ES-I3 (cell line): ENCODE data around the gene RNGTT.
"Not testable (repeated sequence)": the region's sequence is repeated elsewhere in the genome, so short reads cannot be mapped to it uniquely, and the experiment has no call there.

Source experiments
- H3K36me3 ChIP-seq: 2 replicates; pipeline ENCODE4 v1.6.1; 2013; ENCODE audit warnings: mild to moderate bottlenecking, low read length, control low read depth, moderate library complexity; ENCODE audit not compliant: insufficient read depth
- H3K4me1 ChIP-seq: 2 replicates; pipeline ENCODE4 v1.6.1; 2013; ENCODE audit warnings: mild to moderate bottlenecking, control low read depth, low read length; ENCODE audit not compliant: insufficient read depth
- H3K9ac ChIP-seq: 2 replicates; pipeline ENCODE4 v1.6.1; 2013; ENCODE audit warnings: low read depth, mild to moderate bottlenecking, low read length, moderate library complexity
- H3K9me3 ChIP-seq: 2 replicates; pipeline ENCODE4 v1.6.1; 2013; ENCODE audit warnings: mild to moderate bottlenecking, low read length, moderate library complexity; ENCODE audit not compliant: control insufficient read depth, insufficient read depth

RNGTT gene

DNA sequence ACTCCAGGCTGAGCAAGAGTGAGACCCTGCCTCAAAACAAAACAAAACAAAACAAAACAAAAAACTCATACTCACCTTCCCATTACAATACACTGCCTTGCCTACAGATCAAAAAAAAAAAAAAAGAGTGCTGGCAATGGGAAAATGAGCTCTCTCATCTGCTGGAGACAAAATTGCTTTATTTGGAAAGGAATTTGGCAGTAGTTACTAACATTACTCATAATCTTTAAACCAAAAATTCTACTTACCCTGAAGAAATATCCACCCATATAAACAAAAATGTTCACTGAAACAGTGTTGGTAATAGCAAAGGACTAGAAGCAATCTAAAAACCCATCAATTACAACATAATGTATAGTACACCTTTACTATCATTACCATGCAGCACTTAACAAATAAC, 120.4 kb downstream of the RNGTT start:
- Histone ChIP-seq H3K4me1 (no peaks in the 10 kb centered on the region), H3K9ac (no peak overlapping the region), H3K36me3 (no peaks in the 10 kb centered on the region), H3K9me3 (no peaks in the 10 kb centered on the region)

DNA sequence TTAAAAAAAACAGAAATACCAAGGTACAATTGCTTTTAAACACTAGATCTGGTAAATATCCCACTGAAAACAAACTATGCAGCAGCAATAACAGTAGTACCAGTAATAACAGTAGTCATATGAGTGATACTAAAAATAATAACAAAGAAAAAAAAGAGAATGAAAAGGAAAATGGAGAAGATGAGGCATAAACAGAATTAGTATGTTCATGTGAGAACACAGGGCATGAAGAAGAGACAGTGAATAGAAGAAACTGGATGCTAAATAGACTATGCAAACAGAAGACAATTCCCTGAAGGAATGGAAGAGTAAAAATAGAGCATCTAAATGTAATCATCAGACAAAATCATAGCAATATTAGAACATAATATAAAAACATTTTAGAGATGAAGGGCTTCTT, 121.1 kb downstream of the RNGTT start:
- H3K9ac ChIP-seq: no peak overlapping the region
- no peaks in the 10 kb centered on the region for H3K4me1 ChIP-seq
- no peaks in the 10 kb centered on the region for H3K9me3 ChIP-seq
- no peaks in the 10 kb centered on the region for H3K36me3 ChIP-seq

DNA sequence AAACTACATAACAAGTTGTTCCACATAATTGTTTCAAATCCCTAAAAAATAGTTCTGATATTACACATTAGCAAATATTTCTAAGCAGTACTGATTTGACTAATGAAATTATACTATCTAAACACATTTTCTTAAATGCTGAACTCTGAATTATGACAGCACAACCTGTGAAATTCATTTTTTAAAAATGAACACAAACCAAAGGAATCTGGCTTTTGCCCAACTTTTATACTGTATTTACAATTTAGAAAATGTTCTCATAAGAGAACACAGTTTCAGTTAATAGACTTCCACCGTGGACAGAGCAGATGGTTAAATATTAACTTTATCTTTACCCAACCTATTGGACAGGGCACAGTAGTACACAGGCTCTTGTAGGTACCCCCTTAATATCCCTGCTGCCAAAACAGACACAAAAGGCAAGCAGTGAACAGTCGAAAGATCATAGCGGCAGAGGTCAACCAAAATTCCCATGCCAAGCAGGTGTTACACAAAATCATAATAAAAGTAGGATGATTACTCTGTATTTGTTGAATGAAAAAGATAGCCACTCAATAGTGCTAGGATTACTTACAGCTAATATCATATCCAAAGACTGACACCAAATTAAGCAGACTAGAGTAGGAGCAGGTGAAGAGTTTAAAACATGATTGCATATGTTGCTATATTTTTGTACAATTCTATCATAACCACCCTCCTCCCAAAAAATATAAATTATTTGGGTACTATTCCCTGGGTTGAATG, 122.5 kb downstream of the RNGTT start:
- Histone ChIP-seq H3K9me3 (peaks cover 2% of the 10 kb centered on the region; the same call in 1 of the 2 replicates), H3K36me3 (no peaks in the 10 kb centered on the region), H3K4me1 (no peaks in the 10 kb centered on the region), H3K9ac (no peak overlapping the region)

DNA sequence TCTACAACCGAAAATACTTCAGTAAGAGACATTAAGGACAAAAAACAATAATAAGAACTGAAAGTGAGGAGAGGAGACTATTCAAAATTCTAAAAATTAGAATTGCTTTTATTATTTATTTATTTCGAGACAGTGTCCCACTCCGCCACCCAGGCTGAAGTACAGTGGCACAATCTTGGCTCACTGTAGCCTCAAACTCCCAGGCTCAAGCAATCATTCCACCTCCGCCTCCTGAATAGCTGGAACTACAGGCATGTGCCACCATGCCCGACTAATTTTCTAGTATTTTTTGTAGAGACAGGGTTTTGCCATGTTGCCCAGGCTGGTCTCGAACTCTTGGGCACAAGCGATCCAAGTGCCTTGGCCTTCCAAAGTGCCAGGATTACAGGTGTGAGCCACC, 123.1 kb downstream of the RNGTT start:
- H3K9ac ChIP-seq: no peak overlapping the region
- H3K9me3 ChIP-seq: peaks cover 2% of the 10 kb centered on the region; the same call in 1 of the 2 replicates
- no peaks in the 10 kb centered on the region for H3K4me1 ChIP-seq
- H3K36me3 ChIP-seq: no peaks in the 10 kb centered on the region

DNA sequence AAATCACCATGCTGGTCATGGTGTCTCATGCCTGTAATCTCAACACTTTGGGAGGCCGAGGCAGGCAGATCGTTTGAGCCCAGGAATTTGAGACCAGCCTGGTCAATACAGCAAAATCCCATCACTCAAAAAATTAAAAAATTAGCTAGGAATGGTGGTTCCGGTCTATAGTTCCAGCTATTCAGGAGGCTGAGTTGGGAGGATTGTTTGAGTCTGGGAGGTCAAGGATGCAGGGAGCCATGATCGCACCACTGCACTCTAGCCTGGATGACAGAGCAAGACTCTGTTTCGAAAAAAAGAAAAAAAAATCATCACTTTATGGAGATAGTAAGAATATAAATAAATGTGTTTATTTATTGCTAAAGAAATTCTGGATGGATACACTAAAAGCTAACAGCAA, 124.1 kb downstream of the RNGTT start:
- Histone ChIP-seq H3K9ac (no peak overlapping the region), H3K36me3 (no peaks in the 10 kb centered on the region), H3K4me1 (no peaks in the 10 kb centered on the region), H3K9me3 (peaks cover 2% of the 10 kb centered on the region; the same call in 1 of the 2 replicates)

DNA sequence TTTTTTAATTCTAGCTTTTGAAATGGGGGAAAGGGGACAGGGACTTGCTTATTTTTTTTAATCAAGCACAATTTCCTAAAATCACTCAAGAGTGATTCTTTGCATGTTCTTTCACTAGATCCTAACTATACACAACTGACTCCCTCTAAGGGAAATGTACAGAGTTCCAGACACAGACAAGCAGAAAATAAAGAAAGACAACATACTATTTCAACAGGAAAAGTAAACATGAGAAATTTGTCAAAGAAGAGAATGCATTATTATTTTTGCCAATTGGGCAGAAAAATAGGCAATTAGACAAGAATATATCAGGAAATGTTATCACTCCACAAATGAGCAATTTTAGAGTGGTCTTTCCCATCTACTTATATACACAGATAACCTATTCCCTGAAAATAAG, 128.2 kb downstream of the RNGTT start:
- H3K4me1 ChIP-seq: no peaks in the 10 kb centered on the region
- H3K9me3 ChIP-seq: peaks cover 2% of the 10 kb centered on the region; the same call in 1 of the 2 replicates
- no peak overlapping the region for H3K9ac ChIP-seq
- H3K36me3 ChIP-seq: no peaks in the 10 kb centered on the region

DNA sequence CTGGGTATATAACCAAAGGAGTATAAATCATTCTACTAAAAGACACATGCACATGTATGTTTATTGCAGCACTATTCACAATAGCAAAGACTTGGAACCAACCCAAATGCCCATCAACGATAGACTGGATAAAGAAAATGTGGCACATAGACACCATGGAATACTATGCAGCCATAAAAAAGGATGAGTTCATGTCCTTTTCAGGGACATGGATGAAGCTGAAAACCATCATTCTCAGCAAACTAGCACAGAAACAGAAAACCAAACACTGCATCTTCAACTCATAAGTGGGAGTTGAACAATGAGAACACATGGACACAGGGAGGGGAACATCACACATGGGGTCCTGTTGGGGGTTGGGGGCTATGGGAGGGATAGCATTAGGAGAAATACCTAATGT, 130.3 kb downstream of the RNGTT start:
- H3K9me3 ChIP-seq, H3K9ac ChIP-seq, H3K36me3 ChIP-seq, H3K4me1 ChIP-seq: not testable (repeated sequence)

DNA sequence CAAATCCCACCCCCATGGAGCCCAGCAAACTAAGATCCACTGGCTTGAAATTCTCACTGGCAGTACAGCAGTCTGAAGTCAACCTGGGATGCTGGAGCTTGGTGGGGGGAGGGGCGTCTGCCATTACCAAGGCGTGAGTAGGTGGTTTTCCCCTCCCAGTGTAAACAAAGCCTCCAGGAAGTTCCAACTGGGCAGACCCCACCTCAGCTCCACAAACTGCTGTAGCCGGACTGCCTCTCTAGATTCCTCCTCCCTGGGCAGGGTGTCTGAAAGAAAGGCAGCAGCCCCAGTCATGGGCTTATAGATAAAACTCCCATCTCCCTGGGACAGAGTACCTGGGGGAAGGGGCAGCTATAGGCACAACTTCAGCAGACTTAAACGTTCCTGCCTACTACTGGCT, 135.8 kb downstream of the RNGTT start:
- not testable (repeated sequence) for H3K9ac ChIP-seq, H3K36me3 ChIP-seq, H3K4me1 ChIP-seq, H3K9me3 ChIP-seq

DNA sequence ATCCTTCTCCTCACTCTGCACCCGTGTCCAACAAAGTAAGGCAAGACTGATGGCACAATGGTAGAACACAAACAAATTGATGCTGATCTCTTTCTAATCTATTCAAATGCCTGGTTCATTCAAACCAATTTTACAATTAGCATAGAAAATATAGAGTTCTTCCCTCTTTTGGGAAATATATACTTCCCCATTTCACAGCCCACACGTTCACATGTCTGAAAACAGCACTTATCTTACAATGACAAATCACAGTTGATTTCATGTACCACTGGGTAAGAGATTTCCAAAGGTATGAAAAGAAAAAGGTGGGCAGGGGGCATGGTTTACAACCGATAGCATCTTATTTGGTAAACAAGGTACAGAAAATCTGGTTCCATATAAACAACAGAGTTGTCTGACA, 137.6 kb downstream of the RNGTT start:
- no peak overlapping the region for H3K9ac ChIP-seq
- H3K4me1 ChIP-seq: 0 out of 2 replicates have a peak, but pooled peaks cover 5% of the 10 kb centered on the region
- H3K36me3 ChIP-seq: no peaks in the 10 kb centered on the region
- no peaks in the 10 kb centered on the region; the same call in 1 of the 2 replicates for H3K9me3 ChIP-seq

DNA sequence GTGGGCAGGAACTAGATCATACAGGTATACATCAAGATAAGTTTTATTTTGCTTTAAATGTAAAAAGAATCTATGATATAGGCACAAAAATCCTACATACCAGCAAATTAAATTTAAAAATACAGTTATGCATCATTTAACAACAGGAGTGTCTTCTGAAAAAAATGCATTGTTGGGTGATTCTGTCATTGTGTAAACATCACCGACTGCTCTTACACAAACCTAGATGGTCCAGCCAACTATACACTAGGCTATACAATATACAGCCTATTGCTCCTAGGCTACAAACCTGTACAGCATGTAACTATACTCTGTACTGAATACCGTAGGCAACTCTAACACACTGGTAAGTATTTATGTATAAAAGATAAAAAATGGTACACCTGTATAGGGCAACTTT, 139.4 kb downstream of the RNGTT start:
- Histone ChIP-seq H3K36me3 (no peaks in the 10 kb centered on the region), H3K9me3 (no peaks in the 10 kb centered on the region), H3K4me1 (0 out of 2 replicates have a peak, but pooled peaks cover 5% of the 10 kb centered on the region), H3K9ac (no peak overlapping the region)

DNA sequence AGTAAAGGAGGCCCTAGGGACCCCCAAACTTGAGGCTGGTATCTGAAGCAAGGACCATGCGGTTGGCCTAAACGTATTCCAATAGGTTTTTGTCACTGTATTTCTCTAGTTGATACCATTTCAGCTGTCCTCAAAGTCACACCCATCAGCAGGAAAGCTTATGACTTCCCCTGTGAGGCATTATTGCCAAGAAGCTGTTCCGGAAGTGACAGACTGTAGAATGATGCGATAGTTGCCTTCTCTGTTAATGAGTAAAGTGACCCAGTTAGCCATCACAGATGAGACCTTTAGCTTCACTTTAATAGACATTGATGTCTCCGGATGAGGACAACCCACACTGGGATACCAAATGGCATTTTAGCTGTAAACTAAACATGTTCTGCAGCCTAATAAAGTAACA, 147.9 kb downstream of the RNGTT start:
- no peaks in the 10 kb centered on the region for H3K9me3 ChIP-seq
- no peak overlapping the region for H3K9ac ChIP-seq
- no peaks in the 10 kb centered on the region; the same call in 1 of the 2 replicates for H3K4me1 ChIP-seq
- H3K36me3 ChIP-seq: no peaks in the 10 kb centered on the region

DNA sequence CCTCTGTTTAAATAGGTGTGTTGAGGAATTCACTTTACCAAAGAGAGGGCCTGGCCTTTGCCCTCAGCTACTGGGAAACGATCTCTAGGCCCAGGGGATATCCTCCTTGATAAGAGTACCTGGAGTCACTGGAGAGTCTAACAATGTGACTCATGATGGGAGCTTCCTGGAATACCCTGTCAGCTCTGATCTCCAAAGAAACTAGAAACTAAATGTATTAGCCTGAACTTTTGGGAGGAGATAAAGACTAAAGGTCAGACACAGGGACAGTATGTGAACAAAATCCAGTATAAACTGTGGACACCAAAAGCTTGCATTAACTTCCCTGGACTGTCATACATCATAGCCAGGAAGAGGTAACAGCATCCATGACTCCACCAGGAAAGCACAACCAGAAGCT, 148.5 kb downstream of the RNGTT start:
- Histone ChIP-seq H3K36me3 (no peaks in the 10 kb centered on the region), H3K9ac (no peak overlapping the region), H3K4me1 (no peaks in the 10 kb centered on the region; the same call in 1 of the 2 replicates), H3K9me3 (no peaks in the 10 kb centered on the region)

DNA sequence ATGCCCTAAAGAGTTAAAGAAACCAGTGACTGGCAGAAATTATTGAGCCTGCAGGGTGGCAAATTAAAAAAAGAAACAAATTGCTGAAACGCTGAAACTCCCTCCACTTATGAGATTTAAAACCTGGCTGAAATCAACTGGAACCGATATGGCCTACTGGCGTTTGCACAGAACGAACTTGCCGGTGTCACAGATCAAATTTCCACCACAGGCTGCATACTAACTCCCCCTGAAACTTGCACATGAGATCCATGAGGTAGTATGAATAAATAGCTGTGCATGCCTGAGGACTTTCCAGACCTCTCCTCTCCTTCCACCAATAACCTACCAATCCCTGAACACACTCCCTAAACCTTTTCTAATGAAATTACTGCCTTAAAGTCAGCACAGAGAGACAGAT, 150.4 kb downstream of the RNGTT start:
- Histone ChIP-seq H3K9me3 (no peaks in the 10 kb centered on the region; the same call in 1 of the 2 replicates), H3K9ac (no peak overlapping the region), H3K36me3 (no peaks in the 10 kb centered on the region), H3K4me1 (no peaks in the 10 kb centered on the region; the same call in 1 of the 2 replicates)

DNA sequence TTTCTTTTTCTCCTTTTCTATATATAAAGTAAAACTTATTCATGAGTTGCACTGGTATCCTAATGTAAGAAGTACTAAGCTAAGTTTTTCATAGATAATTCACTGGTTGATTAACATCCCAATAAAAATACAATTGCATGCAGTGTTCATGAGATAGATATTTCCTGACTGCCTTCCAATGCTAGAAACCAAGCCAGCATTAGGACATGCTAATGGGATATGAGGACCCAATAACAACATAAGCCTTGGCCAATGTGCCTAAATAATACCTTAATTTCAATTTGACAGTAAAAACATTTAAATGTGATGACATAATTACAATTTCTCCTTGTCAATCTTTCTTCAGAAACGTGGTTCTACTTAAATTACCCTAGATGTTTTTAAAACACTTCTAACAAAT, 152.7 kb downstream of the RNGTT start:
- no peaks in the 10 kb centered on the region for H3K36me3 ChIP-seq
- H3K9me3 ChIP-seq: no peaks in the 10 kb centered on the region; the same call in 1 of the 2 replicates
- no peak overlapping the region for H3K9ac ChIP-seq
- H3K4me1 ChIP-seq: no peaks in the 10 kb centered on the region; the same call in 1 of the 2 replicates

DNA sequence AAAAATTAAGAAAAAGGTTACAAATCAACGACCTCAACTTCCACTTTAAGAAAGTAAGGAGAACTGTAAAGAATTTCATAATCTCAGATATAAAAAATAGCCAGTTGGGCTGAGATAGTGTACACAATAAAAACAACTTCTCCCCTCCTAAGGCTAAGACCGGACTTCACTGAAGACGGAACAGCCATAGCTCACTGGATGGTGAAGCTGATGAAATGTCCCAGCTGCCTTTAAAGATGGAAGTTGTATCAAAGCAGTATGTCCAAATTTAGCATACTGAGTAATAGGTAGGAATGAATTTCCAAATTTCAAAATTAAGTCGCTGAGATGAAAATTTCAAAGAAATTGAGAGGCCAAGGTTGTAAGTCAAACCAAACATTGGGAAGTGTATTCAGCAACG, 153.3 kb downstream of the RNGTT start:
- no peaks in the 10 kb centered on the region; the same call in 1 of the 2 replicates for H3K4me1 ChIP-seq
- H3K9ac ChIP-seq: no peak overlapping the region
- H3K9me3 ChIP-seq: no peaks in the 10 kb centered on the region; the same call in 1 of the 2 replicates
- H3K36me3 ChIP-seq: no peaks in the 10 kb centered on the region
